Spleen (tissue), 11 donors: ENCODE results near the gene MXD3. TPM values are rescaled to one million over a fixed set of nuclear protein-coding genes. Genes with fewer than 3 reads are reported as not detected.
"Not testable (repeated sequence)": the region's sequence is repeated elsewhere in the genome, so short reads cannot be mapped to it uniquely, and the experiment has no call there.

Experiments used
- DNase-seq: peaks from one replicate; pipeline ENCODE4 v3.0.0-alpha.2; 2020
- H3K27ac ChIP-seq, 8 donors: fragments of 200-600 bp; sonication (generic) in 7 of 8; 1 replicate in 4 of 8; 2 replicates in 4 of 8; pipeline versions ENCODE4 v1.5.0 to v1.8.0; 2016 to 2021; ENCODE audit warnings: inconsistent platforms in 4 of 8, mild to moderate bottlenecking in 4 of 8, moderate library complexity in 1 of 8
- H3K27me3 ChIP-seq, 7 donors: fragments of 200-600 bp; sonication (generic) in 6 of 7; replicated peaks in 1 of 7; 1 replicate in 4 of 7; 2 replicates in 3 of 7; pipeline versions ENCODE4 v1.5.0 to v1.8.0; 2016 to 2021; ENCODE audit warnings: inconsistent platforms in 3 of 7, mild to moderate bottlenecking in 1 of 7
- H3K36me3 ChIP-seq, 6 donors: fragments of 200-600 bp; sonication (generic) in 5 of 6; 1 replicate in 4 of 6; 2 replicates in 2 of 6; pipeline versions ENCODE4 v1.5.0 to v1.8.0; 2016 to 2021; ENCODE audit warnings: inconsistent platforms in 2 of 6
- H3K4me1 ChIP-seq, 6 donors: fragments of 200-600 bp; sonication (generic) in 5 of 6; 1 replicate in 3 of 6; 2 replicates in 3 of 6; pipeline versions ENCODE4 v1.5.0 to v1.8.0; 2016 to 2021; ENCODE audit warnings: inconsistent platforms in 3 of 6
- H3K4me3 ChIP-seq, 8 donors: fragments of 200-600 bp; sonication (generic) in 7 of 8; 1 replicate in 4 of 8; 2 replicates in 4 of 8; pipeline versions ENCODE4 v1.5.0 to v1.8.0; 2016 to 2021; ENCODE audit warnings: inconsistent platforms in 4 of 8, mild to moderate bottlenecking in 4 of 8, moderate library complexity in 2 of 8
- H3K9me3 ChIP-seq, 8 donors: fragments of 200-600 bp; sonication (generic) in 7 of 8; 1 replicate in 4 of 8; 2 replicates in 4 of 8; pipeline versions ENCODE4 v1.5.0 to v1.8.0; 2016 to 2021; ENCODE audit warnings: inconsistent platforms in 4 of 8
- CTCF ChIP-seq, 11 experiments: fragments of 200-600 bp in 7 of 11; fragments of 450-650 bp in 4 of 11; sonication (generic) in 4 of 11; IDR thresholded peaks in 8 of 11; conservative IDR thresholded peaks in 3 of 11; 1 replicate in 7 of 11; 2 replicates in 4 of 11; pipeline versions ENCODE4 v1.4.0 to v1.8.0; 2016 to 2021; ENCODE audit warnings: antibody characterized with exemption in 11 of 11, inconsistent platforms in 4 of 11, mild to moderate bottlenecking in 1 of 11
- POLR2A ChIP-seq, 3 donors: fragments of 450-650 bp; IDR thresholded peaks; one replicate each; pipeline ENCODE4 v1.5.1; 2017; ENCODE audit warnings: antibody characterized with exemption in 3 of 3, mild to moderate bottlenecking in 1 of 3
- POLR2AphosphoS5 ChIP-seq, 3 donors: sonication (generic); formaldehyde crosslinking; IDR thresholded peaks; one replicate each; pipeline ENCODE4 v1.5.1; 2017; ENCODE audit warnings: antibody characterized with exemption in 3 of 3
- WGBS, 5 donors: extraction: QIAGEN DNeasy Blood & Tissue Kit in 3 of 5; methylation state at CpG; one replicate each; pipeline versions ENCODE4 v1.1.5 to v1.1.7; 2013 to 2018; 5-methylcytosine and 5-hydroxymethylcytosine counted together
- intact Hi-C: fragments of 100-400 bp; cut with DNase I; formaldehyde crosslinking; loops from one replicate; pipeline ENCODE4 v1.15.0; 2023; ENCODE audit warnings: low total_unique reads
- polyA plus RNA-seq, 3 donors: library from polyadenylated mRNA; stranded (reverse); fragments of 200-250 nt; gene quantifications; one replicate each; pipeline ENCODE4 v1.2.1, GENCODE V29; 2013
- total RNA-seq, 7 donors: library from RNA; depleted of rRNA in 3 of 7; stranded (reverse); fragments of >200 nt in 3 of 7; fragmentation: NEBNext Ultra II Directional in 4 of 7; extraction: Animal tissue kit (Norgen Biotek cat#: 25700) in 4 of 7; gene quantifications; one replicate each; pipeline versions ENCODE4 v1.1.0 to v1.2.1, GENCODE V29; 2016 to 2021
- donor health status: healthy with polysubstance abuse.
- donor health status: DM: no; HTN: no; CAD: no; lungs with moderate emphysema.
- donor health status: DM: no; HTN: no; CAD: no.
- donor health status: Bipolar disorder and iron deficiency.
- donor health status: healthy.
- donor health status: DM: no; HTN: no; CAD: no.
- donor health status: DM: yes; HTN: yes; CAD: no.

MXD3 gene
- total and polyA plus RNA-seq, 10 donors, result 19.3 to 80.7 (median 26.4) TPM

- DNase-seq, result no peak
- no peak for TF ChIP-seq POLR2AphosphoS5 (IDR thresholded peaks at IDR 0.05)
- TF ChIP-seq POLR2A (IDR thresholded peaks at IDR 0.05), result no peak
- no peak for TF ChIP-seq CTCF (IDR thresholded peaks at IDR 0.05 in 8 of 11, conservative IDR thresholded peaks at IDR 0.05 in 3 of 11)
- no peak overlapping the region for H3K4me3 ChIP-seq
- no peaks in the 10 kb centered on the region for H3K4me1 ChIP-seq
- H3K9me3 ChIP-seq, result no peaks in the 10 kb centered on the region
- intact Hi-C loops, result no loop called here
- peaks cover 2 to 100% (median 79%) of the 10 kb centered on the region in 6 donors for H3K36me3 ChIP-seq
- no peak overlapping the region for H3K27ac ChIP-seq
- 87 to 100% (median 98%) methylated on average over 1 of the region's 1 CpG for WGBS, 5 donors
- H3K27me3 ChIP-seq, result no peaks in the 10 kb centered on the region
Observed at GRCh38 chr5:177261510-177261909, 50.2 kb downstream of the MXD3 start.

DNA sequence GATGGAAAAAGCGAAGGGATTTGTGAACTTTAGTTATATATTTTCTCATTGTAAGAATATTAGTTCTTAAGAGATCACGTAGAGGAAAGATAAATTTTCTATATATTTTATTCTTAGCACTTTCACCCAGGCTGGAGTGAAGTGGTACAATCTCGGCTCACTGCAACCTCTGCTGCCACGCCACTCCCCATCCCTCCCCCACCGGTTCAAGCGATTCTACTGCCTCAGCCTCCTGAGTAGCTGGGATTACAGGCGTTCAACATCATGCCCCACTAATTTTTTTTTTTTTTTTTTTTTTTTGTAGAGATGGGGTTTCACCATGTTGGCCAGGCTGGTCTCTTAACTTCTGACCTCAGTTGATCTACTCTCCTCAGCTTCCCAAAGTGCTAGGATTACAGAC lies 50.7 kb downstream of the MXD3 start:
- H3K27me3 ChIP-seq, result no peaks in the 10 kb centered on the region
- no peaks in the 10 kb centered on the region for H3K9me3 ChIP-seq
- peaks cover 2 to 100% (median 77%) of the 10 kb centered on the region in 6 donors for H3K36me3 ChIP-seq
- no peak for DNase-seq
- H3K27ac ChIP-seq, result no peak overlapping the region
- no peak for TF ChIP-seq CTCF (IDR thresholded peaks at IDR 0.05 in 8 of 11, conservative IDR thresholded peaks at IDR 0.05 in 3 of 11)
- TF ChIP-seq POLR2A (IDR thresholded peaks at IDR 0.05), result no peak
- no peak for TF ChIP-seq POLR2AphosphoS5 (IDR thresholded peaks at IDR 0.05)
- WGBS, 5 donors, result 94 to 99% (median 96%) methylated on average over 7 of the region's 7 CpGs
- no peak overlapping the region for H3K4me3 ChIP-seq
- intact Hi-C loops, result no loop called here
- no peaks in the 10 kb centered on the region for H3K4me1 ChIP-seq

DNA sequence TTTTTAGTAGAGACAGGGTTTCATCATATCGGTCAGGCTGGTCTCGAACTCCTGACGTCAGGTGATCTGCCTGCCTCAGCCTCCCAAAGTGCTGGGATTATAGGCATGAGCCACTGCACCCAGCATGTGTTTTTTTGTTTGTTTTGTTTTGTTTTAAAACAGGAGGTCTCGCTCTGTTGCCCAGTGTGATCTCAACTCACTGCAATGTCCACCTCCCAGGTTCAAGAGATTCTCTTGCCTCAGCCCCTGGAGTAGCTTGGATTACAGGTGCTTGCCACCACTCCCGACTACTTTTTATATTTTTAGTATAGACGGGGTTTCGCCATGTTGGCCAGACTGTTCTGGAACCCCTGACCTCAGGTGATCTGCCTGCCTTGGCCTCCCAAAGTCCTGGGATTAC lies 53.0 kb downstream of the MXD3 start:
- H3K27me3 ChIP-seq, intact Hi-C loops, H3K9me3 ChIP-seq, H3K4me1 ChIP-seq, DNase-seq, H3K27ac ChIP-seq, H3K4me3 ChIP-seq: not testable (repeated sequence)
- H3K36me3 ChIP-seq, result peaks cover 2 to 100% (median 83%) of the 10 kb centered on the region in 6 donors
- WGBS, 5 donors, result 92 to 99% (median 96%) methylated on average over 7 of the region's 7 CpGs

Other genes starting within 250 kb of the MXD3 start
- gene FGFR4, start 225.0 kb downstream of the MXD3 start, total RNA-seq, result 10 to 100 TPM; 10.1 to 41.6 (median 28.9) TPM
- 10 to 100 TPM in 2 of 3 donors, 1 to 10 TPM in 1; 5.2 to 23.4 (median 15.4) TPM for gene FGFR4, start 225.0 kb downstream of the MXD3 start, polyA plus RNA-seq
- gene NSD1, start 178.1 kb downstream of the MXD3 start, total RNA-seq, result 100 to 1,000 TPM in 2 of 7 donors, 10 to 100 TPM in 5; 65.0 to 130 (median 79.7) TPM
- 1 to 10 TPM; 4.1 to 9.7 (median 5.0) TPM for gene NSD1, start 178.1 kb downstream of the MXD3 start, polyA plus RNA-seq
- gene RAB24, start 8.2 kb downstream of the MXD3 start, total RNA-seq, result 10 to 100 TPM; 52.1 to 90.4 (median 80.8) TPM
- 100 to 1,000 TPM in 2 of 3 donors, 10 to 100 TPM in 1; 90.6 to 181 (median 170) TPM for gene RAB24, start 8.2 kb downstream of the MXD3 start, polyA plus RNA-seq
- gene PRELID1, start 8.1 kb downstream of the MXD3 start, total RNA-seq, result 100 to 1,000 TPM in 5 of 7 donors, 10 to 100 TPM in 2; 74.5 to 173 (median 106) TPM
- 100 to 1,000 TPM; 131 to 174 (median 154) TPM for gene PRELID1, start 8.1 kb downstream of the MXD3 start, polyA plus RNA-seq
- gene LMAN2, start 39.8 kb upstream of the MXD3 start, total RNA-seq, result 100 to 1,000 TPM in 4 of 7 donors, 10 to 100 TPM in 3; 92.4 to 211 (median 109) TPM
- gene LMAN2, start 39.8 kb upstream of the MXD3 start, polyA plus RNA-seq, result 10 to 100 TPM; 50.1 to 96.6 (median 72.5) TPM
- 100 to 1,000 TPM in 1 of 7 donors, 10 to 100 TPM in 6; 61.5 to 111 (median 77.1) TPM for gene RGS14, start 46.0 kb upstream of the MXD3 start, total RNA-seq
- 10 to 100 TPM; 45.3 to 95.9 (median 61.6) TPM for gene RGS14, start 46.0 kb upstream of the MXD3 start, polyA plus RNA-seq
- gene SLC34A1, start 72.5 kb upstream of the MXD3 start, total RNA-seq, result under 1 TPM in 5 of 7 donors, not detected in 2; 0.13 to 0.77 (median 0.19) TPM
- gene SLC34A1, start 72.5 kb upstream of the MXD3 start, polyA plus RNA-seq, result under 1 TPM in 2 of 3 donors, not detected in 1; 0.02 to 0.06 TPM
- gene PFN3, start 88.8 kb upstream of the MXD3 start, total RNA-seq, result not detected
- gene PFN3, start 88.8 kb upstream of the MXD3 start, polyA plus RNA-seq, result not detected
- gene F12, start 97.7 kb upstream of the MXD3 start, total RNA-seq, result 1 to 10 TPM in 3 of 7 donors, under 1 TPM in 4; 0.60 to 1.7 (median 0.94) TPM
- 1 to 10 TPM; 1.1 to 2.3 (median 1.3) TPM for gene F12, start 97.7 kb upstream of the MXD3 start, polyA plus RNA-seq
- 100 to 1,000 TPM; 114 to 170 (median 149) TPM for gene GRK6, start 114.8 kb upstream of the MXD3 start, total RNA-seq
- 10 to 100 TPM; 45.7 to 75.9 (median 55.3) TPM for gene GRK6, start 114.8 kb upstream of the MXD3 start, polyA plus RNA-seq
- gene PRR7, start 134.9 kb upstream of the MXD3 start, total RNA-seq, result 1 to 10 TPM in 6 of 7 donors, not detected in 1; 2.6 to 5.3 (median 4.7) TPM
- gene PRR7, start 134.9 kb upstream of the MXD3 start, polyA plus RNA-seq, result 1 to 10 TPM; 1.7 to 5.7 (median 3.9) TPM
- 10 to 100 TPM; 13.0 to 26.5 (median 17.6) TPM for gene DBN1, start 161.7 kb upstream of the MXD3 start, total RNA-seq
- gene DBN1, start 161.7 kb upstream of the MXD3 start, polyA plus RNA-seq, result 10 to 100 TPM in 1 of 3 donors, 1 to 10 TPM in 2; 6.8 to 16.3 (median 7.6) TPM
- gene PDLIM7, start 185.7 kb upstream of the MXD3 start, total RNA-seq, result 100 to 1,000 TPM in 3 of 7 donors, 10 to 100 TPM in 4; 44.8 to 220 (median 86.4) TPM
- 100 to 1,000 TPM in 1 of 3 donors, 10 to 100 TPM in 2; 42.5 to 125 (median 59.2) TPM for gene PDLIM7, start 185.7 kb upstream of the MXD3 start, polyA plus RNA-seq
- gene DOK3, start 197.9 kb upstream of the MXD3 start, total RNA-seq, result 100 to 1,000 TPM; 111 to 231 (median 149) TPM
- 100 to 1,000 TPM in 1 of 3 donors, 10 to 100 TPM in 2; 69.9 to 144 (median 98.4) TPM for gene DOK3, start 197.9 kb upstream of the MXD3 start, polyA plus RNA-seq
- 100 to 1,000 TPM in 2 of 7 donors, 10 to 100 TPM in 5; 68.9 to 126 (median 91.8) TPM for gene DDX41, start 205.1 kb upstream of the MXD3 start, total RNA-seq
- 10 to 100 TPM; 68.9 to 99.4 (median 92.9) TPM for gene DDX41, start 205.1 kb upstream of the MXD3 start, polyA plus RNA-seq
- 100 to 1,000 TPM in 5 of 7 donors, 10 to 100 TPM in 2; 86.9 to 155 (median 116) TPM for gene FAM193B, start 242.7 kb upstream of the MXD3 start, total RNA-seq
- 100 to 1,000 TPM; 145 to 364 (median 348) TPM for gene FAM193B, start 242.7 kb upstream of the MXD3 start, polyA plus RNA-seq